AG09309 (cell line): ENCODE data around the gene DALRD3.
A peak's percentile ranks its signal among the peaks of the same experiment; 100 is the strongest.

Experiments
- DNase-seq: peaks from one replicate; pipeline ENCODE4 v3.0.0-alpha.2; 2010; ENCODE audit warnings: low read depth
- H3K4me3 ChIP-seq: 2 replicates; pipeline ENCODE4 v1.5.1; 2011; ENCODE audit warnings: mild to moderate bottlenecking, low read depth, low read length, moderate library complexity; ENCODE audit not compliant: control insufficient read depth
- CTCF ChIP-seq: IDR thresholded peaks from 2 replicates; pipeline ENCODE4 v1.5.1; 2011; ENCODE audit warnings: mild to moderate bottlenecking, low read depth, low read length, inconsistent platforms; ENCODE audit not compliant: insufficient read depth, control insufficient read depth; ENCODE audit errors: missing control alignments

The DALRD3 gene

GRCh38 chr3:48997102-48997635 lies 21.2 kb downstream of the DALRD3 start:
- no peak for DNase-seq
- H3K4me3 ChIP-seq, result no peak overlapping the region
- no peak for TF ChIP-seq CTCF

- no peak for DNase-seq
- no peak overlapping the region for H3K4me3 ChIP-seq
- no peak for TF ChIP-seq CTCF
Measured at GRCh38 chr3:48996640-48997039, 21.7 kb downstream of the DALRD3 start.

- no peak for TF ChIP-seq CTCF
- H3K4me3 ChIP-seq, result no peak overlapping the region
- no peak for DNase-seq
Measured at GRCh38 chr3:48993834-48994233, 24.5 kb downstream of the DALRD3 start.

- TF ChIP-seq CTCF, result no peak
- DNase-seq, result no peak
- H3K4me3 ChIP-seq, result peak overlapping the region; percentile 77
Measured at GRCh38 chr3:48991851-48992545, 26.4 kb downstream of the DALRD3 start.

GRCh38 chr3:48990636-48991469 lies 27.5 kb downstream of the DALRD3 start:
- no peak for DNase-seq
- TF ChIP-seq CTCF, result no peak
- H3K4me3 ChIP-seq, result peak overlapping the region; percentile 77

DNA sequence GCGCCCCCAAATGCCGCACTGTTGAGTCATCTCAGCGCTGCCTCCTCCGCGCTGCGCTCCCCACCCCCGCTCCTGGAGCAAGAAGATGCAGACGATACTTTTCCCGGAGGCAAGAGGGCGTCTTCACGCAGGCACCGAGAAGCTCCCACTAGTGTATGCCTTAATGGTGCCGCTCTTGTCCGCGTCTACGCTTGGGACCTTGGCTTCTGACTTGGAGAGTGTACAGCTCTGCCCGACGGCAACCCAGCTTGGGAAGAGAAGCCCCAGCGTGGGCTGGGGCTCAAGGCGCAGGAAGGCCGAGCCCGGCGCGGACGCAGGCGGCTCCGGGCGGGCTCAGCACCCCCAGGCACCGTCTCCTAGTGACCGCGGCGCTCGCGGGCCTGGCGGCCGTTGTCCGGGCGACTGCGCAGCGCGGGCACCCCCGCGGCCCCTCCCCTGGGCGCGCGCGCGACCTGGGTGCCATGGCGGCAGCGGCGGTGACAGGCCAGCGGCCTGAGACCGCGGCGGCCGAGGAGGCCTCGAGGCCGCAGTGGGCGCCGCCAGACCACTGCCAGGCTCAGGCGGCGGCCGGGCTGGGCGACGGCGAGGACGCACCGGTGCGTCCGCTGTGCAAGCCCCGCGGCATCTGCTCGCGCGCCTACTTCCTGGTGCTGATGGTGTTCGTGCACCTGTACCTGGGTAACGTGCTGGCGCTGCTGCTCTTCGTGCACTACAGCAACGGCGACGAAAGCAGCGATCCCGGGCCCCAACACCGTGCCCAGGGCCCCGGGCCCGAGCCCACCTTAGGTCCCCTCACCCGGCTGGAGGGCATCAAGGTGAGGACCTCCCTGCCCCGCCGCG lies 28.4 kb downstream of the DALRD3 start, which contains the start of gene P4HTM:
Gene P4HTM (plus strand): TSS at position 446 of the 840 bp plus-strand sequence. CDS start 16 bp downstream, at position 462.
- TF ChIP-seq CTCF, result peak; percentile 56
- peak within 1 kb of the TSS; percentile 77 for H3K4me3 ChIP-seq
- DNase-seq, result peak; percentile 80
